Measurements from ENCODE around the gene DYNC1I2. TPM values are rescaled to one million over a fixed set of nuclear protein-coding genes. Genes with fewer than 3 reads are reported as not detected.

DYNC1I2 gene
- total RNA-seq, 2 experiments from 2014 or later = 37.8 to 38.9 TPM

- Mint-ChIP-seq H3K4me3 (no peak overlapping the region), H3K27ac (no peak overlapping the region), H3K4me1 (ENCODE audit: low read depth) (peaks cover 12% of the 10 kb centered on the region), H3K27me3 (ENCODE audit: low read depth) (no peaks in the 10 kb centered on the region), H3K36me3 (ENCODE audit: low read depth) (peaks cover 28% of the 10 kb centered on the region), H3K9me3 (no peaks in the 10 kb centered on the region)
- intact Hi-C loops (cut with micrococcal nuclease) = no loop called here
- no peak for DNase-seq
- CTCF ChIA-PET = interaction anchor here (1.1 to 1.5 kb wide), 2 partner anchors 88 to 335 kb away, joined by 4 read pairs; no protein-coding TSS in a partner anchor
These were observed 104.1 kb downstream of the DYNC1I2 start for GRCh38 chr2:171791361-171791760.

- Mint-ChIP-seq H3K4me1 (ENCODE audit: low read depth) (peaks cover 12% of the 10 kb centered on the region), H3K27ac (no peak overlapping the region), H3K36me3 (ENCODE audit: low read depth) (peaks cover 26% of the 10 kb centered on the region), H3K9me3 (no peaks in the 10 kb centered on the region), H3K4me3 (no peak overlapping the region), H3K27me3 (ENCODE audit: low read depth) (no peaks in the 10 kb centered on the region)
- CTCF ChIA-PET = interaction anchor here (1.1 to 1.5 kb wide), 2 partner anchors 89 to 335 kb away, joined by 4 read pairs; no protein-coding TSS in a partner anchor
- intact Hi-C loops (cut with micrococcal nuclease) = no loop called here
- no peak for DNase-seq
These were observed 104.9 kb downstream of the DYNC1I2 start for GRCh38 chr2:171792157-171792556.

GRCh38 chr2:171792886-171793580, 105.8 kb downstream of the DYNC1I2 start:
- Mint-ChIP-seq H3K9me3 (no peaks in the 10 kb centered on the region), H3K36me3 (ENCODE audit: low read depth) (peaks cover 20% of the 10 kb centered on the region), H3K27ac (no peak overlapping the region), H3K4me1 (ENCODE audit: low read depth) (peaks cover 12% of the 10 kb centered on the region), H3K27me3 (ENCODE audit: low read depth) (no peaks in the 10 kb centered on the region), H3K4me3 (no peak overlapping the region)
- CTCF ChIA-PET = no interaction called here
- DNase-seq = no peak
- intact Hi-C loops (cut with micrococcal nuclease) = no loop called here

GRCh38 chr2:171793691-171794678, 106.7 kb downstream of the DYNC1I2 start:
- Mint-ChIP-seq H3K27ac (no peak overlapping the region), H3K36me3 (ENCODE audit: low read depth) (peaks cover 19% of the 10 kb centered on the region), H3K4me3 (no peak overlapping the region), H3K27me3 (ENCODE audit: low read depth) (no peaks in the 10 kb centered on the region), H3K4me1 (ENCODE audit: low read depth) (peaks cover 17% of the 10 kb centered on the region), H3K9me3 (no peaks in the 10 kb centered on the region)
- no peak for DNase-seq
- intact Hi-C loops (cut with micrococcal nuclease) = no loop called here
- CTCF ChIA-PET = interaction anchor here (0.6 to 0.7 kb wide), 2 partner anchors 11 to 472 kb away, joined by 3 to 4 read pairs; no protein-coding TSS in a partner anchor

GRCh38 chr2:171794918-171795317, 107.6 kb downstream of the DYNC1I2 start:
- CTCF ChIA-PET = interaction anchor here (0.6 kb wide), 1 partner anchor 10 kb away, joined by 3 read pairs; no protein-coding TSS in a partner anchor
- H3K4me1 Mint-ChIP-seq (ENCODE audit: low read depth) = peaks cover 17% of the 10 kb centered on the region
- no peak overlapping the region for H3K4me3 Mint-ChIP-seq
- H3K27me3 Mint-ChIP-seq (ENCODE audit: low read depth) = no peaks in the 10 kb centered on the region
- H3K36me3 Mint-ChIP-seq (ENCODE audit: low read depth) = peaks cover 19% of the 10 kb centered on the region
- H3K9me3 Mint-ChIP-seq = no peaks in the 10 kb centered on the region
- H3K27ac Mint-ChIP-seq = no peak overlapping the region
- DNase-seq = no peak
- intact Hi-C loops (cut with micrococcal nuclease) = no loop called here

Other genes starting within 250 kb of the DYNC1I2 start
- under 1 TPM; 0.76 to 0.77 TPM for gene CYBRD1, start 165.0 kb upstream of the DYNC1I2 start, total RNA-seq
- gene SLC25A12, start 206.8 kb downstream of the DYNC1I2 start, total RNA-seq = 10 to 100 TPM; 15.0 to 17.4 TPM
- 10 to 100 TPM; 74.6 to 77.2 TPM for gene HAT1, start 235.0 kb downstream of the DYNC1I2 start, total RNA-seq

All from activated naive CD4-positive, alpha-beta T cell treated with anti-CD3 and anti-CD28 coated beads for 36 hours (primary cell).